ENCODE data around the gene KCNJ6. TPM values are rescaled to one million over a fixed set of nuclear protein-coding genes. Genes with fewer than 3 reads are reported as not detected.
"Not testable (repeated sequence)": the region's sequence is repeated elsewhere in the genome, so short reads cannot be mapped to it uniquely, and the experiment has no call there.

Gene KCNJ6
- polyA plus RNA-seq, 3 donors: 0.19 to 0.36 (median 0.25) TPM

DNA sequence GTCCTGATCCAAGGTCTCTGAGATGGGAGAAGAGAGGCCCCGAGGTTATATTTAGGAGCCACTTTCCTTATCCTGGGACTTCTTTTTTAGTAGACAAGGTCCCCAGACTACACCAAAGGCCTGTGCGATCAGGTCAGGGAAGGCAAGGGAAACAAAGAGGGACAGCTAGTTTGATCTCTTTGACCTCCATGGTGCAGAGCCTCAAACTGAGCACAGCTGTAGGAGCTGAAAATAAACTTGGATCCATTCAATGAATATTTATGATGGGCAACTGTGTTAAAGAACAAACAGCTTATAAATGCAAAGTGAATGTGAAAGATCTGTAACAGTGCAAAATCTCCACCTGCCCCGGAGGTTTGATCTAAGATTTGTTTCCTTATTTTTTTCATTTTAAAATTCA, 293.1 kb downstream of the KCNJ6 start:
- no peak for DNase-seq (ENCODE audit: low read depth in 3 of 3, low spot score in 2 of 3)

DNA sequence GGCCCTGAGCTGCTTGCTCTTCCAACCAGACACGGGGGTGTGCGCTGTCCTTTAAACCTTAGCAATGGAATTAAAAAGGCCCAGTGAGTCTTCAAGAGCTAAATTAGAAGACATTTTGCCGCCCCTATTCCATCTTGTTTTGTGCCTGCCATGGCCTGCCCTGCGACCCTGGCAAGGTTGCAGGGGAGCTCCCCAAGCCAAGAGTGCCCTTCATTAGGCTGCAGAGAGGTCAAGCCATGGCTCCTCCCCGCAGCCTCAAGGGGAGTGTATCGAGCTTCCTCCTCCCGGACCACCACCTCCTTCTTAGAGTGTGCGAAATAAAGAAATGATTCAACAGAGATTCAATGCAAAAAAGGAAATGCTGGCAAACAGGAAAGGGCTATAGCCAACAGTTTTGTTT, 293.5 kb downstream of the KCNJ6 start:
- DNase-seq (ENCODE audit: low read depth in 3 of 3, low spot score in 2 of 3): no peak

DNA sequence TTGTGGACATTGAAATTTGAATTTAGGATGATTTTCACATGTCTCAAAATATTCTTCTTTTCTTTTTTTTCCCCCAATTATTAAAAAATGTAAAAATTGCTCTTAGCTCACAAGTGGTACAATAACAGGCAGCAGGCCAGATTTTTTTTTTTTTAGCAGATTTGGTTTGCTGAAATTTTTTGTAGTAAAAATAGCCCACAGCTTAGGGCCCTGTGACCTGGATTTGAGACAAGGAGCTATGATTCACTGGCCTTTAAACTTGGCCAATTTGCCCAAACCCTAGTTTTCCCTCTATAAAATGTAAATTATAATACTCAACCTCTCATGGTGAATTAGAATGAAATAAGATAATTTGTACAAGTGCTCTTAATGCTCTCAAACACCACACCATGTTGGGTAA, 295.9 kb downstream of the KCNJ6 start:
- DNase-seq (ENCODE audit: low read depth in 3 of 3, low spot score in 2 of 3): no peak

DNA sequence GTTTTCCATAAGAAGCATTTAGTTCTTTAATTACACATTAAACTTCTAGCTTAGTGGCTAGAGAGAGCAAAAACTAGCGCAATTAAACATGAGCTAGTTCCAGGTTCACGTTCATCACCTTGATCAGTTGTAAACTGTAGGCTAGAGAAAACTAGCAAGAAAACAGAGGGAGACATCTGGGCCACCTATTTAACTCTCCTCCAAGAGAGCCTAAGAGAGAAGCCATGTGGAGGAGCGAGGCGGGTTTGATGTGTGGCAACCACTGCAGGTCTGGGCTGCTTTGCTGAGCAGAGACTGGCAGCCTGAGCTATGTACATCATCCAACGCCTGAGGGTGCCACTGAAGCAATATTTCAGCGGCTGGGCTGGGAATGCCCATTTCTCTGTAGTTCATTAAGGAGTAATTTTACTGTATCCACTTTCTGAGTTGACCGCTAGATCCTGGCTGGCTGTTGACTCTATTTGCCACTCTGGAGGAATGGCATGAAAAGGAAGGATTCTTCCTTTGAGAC, 296.7 kb downstream of the KCNJ6 start:
- DNase-seq (ENCODE audit: low read depth in 3 of 3, low spot score in 2 of 3): no peak

DNA sequence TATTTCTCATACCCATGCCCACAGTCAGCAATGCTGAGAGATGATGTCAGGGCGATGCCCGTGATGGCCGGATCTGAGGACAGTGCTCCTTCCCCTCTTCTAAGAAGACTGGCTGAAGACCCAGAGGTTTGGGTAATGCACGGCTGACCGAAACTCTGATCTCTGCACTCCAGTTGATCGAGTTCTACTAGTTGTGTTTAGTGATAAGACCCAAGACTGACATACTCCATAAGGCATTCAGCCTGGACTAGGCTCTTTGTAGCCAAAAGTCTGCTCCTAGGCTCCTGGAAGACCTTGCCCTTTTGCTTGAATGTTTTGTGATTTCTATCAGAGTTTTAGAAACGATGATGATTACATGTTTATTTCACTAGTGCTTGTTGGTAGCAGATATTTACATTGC, 298.2 kb downstream of the KCNJ6 start:
- DNase-seq (ENCODE audit: low read depth in 3 of 3, low spot score in 2 of 3): no peak

DNA sequence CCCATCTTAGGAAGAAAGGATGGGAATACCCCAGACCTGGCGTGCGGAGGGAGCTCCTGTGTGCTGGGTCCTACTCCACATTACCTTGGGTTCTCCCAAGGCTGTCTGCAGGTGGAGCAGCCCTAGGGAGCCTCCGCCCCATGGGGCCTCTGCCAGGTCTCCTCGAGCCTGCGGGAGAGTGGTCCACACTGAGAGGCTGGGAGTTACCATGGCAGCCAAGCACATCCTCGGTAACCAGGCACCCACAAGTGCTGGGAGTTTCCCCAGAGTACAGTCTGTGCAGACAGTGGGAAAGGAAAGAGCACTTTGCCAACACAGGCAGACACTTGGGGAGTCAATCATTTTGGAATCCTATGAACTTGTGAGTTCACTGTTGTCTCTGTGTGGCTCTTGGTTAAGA, 300.3 kb downstream of the KCNJ6 start:
- no peak for DNase-seq (ENCODE audit: low read depth in 3 of 3, low spot score in 2 of 3)

DNA sequence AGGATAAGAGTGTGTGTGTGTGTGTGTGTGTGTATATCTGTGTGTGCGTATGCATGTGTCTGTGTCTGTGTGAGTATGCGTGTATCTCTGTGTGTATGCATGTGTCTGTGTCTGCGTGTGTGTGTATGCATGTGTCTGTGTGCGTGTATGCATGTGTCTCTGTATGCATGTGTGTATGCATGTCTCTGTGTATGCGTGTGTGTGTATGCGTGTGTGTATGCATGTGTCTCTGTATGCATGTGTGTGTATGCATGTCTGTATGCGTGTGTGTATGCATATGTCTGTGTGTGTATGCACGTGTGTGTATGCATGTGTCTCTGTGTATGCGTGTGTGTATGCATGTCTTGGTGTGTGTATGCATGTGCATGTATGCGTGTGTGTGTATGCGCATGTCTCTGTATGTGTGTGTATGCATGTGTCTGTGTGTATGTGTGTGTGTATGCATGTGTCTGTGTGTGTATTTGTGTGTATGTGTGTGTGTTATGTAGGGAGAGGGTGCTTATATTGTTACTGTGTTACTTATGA, 301.8 kb downstream of the KCNJ6 start:
- DNase-seq (ENCODE audit: low read depth in 3 of 3, low spot score in 2 of 3): no peak

DNA sequence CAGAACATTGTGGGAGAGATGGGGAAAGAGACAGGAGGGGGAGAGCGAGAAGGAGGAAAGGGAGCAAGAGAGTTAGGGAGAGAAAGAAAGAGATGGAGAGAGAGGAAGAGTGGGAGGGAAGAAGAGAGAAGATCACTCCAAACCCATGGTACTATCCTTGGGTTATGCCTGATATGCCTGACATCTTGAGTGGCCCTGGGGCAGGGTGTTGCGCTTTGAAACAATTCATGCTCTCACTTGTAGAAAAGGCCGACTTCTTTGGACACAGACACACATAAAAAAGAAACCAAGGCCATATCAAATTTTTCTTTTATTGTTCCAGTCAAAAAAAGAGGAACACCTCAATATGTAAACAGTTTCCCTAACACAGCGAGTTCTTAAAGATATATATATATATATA, 309.2 kb downstream of the KCNJ6 start:
- DNase-seq (ENCODE audit: low read depth in 3 of 3, low spot score in 2 of 3): no peak

DNA sequence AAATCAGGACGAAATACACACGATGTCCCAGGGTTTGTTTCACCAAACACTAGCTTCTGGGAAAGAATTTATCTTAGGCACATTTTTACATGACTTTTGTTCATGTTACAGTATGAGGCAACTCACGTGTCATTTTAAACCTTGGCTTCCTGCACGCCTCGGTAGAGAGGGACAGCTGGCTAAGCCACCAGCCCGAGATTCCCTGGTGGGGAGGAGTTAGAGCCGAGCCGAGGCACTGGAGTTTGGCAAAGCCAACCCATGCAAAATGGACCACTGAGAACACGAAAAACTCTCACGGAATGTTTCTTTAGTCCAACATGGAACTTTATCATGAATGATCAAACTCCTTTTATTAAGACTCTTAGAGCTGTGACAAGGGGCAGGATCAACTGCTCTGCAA, 309.7 kb downstream of the KCNJ6 start:
- DNase-seq (ENCODE audit: low read depth in 3 of 3, low spot score in 2 of 3): no peak

DNA sequence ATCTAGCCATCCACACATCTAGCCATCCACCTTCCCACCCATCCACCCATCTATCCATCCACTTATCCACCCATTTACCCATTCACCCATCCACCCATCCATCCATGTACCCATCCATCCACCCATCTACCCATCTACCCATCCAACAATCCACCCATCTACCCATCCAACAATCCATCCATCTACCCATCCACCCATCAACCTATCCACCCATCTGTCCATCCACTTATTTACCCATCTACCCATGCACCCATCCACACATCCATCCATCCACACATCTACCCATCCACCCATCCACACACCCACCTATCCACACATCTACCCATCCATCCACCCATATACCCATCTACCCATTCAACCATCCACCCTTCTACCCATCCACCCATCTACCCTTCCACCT, 311.3 kb downstream of the KCNJ6 start:
- no peak for DNase-seq (ENCODE audit: low read depth in 3 of 3, low spot score in 2 of 3)

DNA sequence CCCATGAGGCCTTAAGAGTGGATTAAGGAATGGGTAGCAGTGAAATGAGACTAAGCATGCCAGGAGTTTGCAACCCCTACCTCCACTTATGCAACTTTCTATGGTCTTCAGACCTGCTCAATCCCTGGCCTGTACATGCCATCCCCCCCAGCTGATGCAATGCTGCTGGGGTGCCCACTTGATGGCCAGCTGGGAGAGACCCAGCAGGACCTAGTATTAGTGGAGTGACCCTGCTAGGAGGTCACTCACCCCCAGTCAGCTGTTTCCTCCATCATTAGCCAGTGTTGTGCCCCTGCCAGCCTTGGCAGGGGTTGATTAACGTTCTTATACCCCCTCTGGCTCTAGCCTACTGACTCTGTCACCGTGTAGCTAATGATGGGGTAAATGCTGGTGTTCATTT, 313.1 kb downstream of the KCNJ6 start:
- DNase-seq (ENCODE audit: low read depth in 3 of 3, low spot score in 2 of 3): no peak

DNA sequence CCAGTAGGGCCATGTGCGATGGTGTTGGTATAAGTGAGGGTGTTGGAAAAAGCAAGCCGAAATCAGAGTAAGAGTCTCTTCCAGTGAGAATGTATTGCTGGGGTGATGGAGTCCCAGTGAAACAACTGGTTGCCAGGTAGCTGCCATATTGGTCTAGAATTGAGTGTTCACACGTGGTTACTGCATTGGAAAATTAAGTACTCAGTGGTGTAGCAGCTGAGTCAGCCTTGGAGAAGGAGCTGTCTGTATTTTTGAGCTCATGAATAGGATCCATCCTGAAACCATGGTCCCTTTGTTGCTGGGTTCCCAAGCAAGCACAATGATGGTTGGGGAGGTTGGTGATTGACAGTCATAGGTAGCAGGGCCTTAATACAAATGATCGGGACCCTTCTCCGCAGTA, 314.3 kb downstream of the KCNJ6 start:
- DNase-seq (ENCODE audit: low read depth in 3 of 3, low spot score in 2 of 3): no peak

DNA sequence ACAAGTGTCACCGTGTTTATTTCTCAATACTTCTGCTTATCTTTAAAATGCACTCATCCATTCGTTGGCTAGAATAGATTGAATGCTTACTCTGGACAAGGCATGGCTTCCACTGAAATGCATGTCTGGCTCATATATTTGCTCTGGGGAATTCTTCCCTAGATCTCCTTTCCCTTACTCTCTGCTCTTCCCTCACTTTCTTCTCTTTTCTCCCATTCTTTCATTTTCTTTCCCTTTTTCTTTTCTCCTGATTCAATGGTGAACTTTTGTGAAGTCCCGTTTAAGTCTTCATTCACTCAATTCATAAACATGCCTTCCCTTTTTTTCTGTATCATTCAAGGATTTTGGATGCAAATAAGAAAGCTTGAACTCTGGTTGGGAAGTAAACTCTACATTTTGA, 315.2 kb downstream of the KCNJ6 start:
- DNase-seq (ENCODE audit: low read depth in 3 of 3, low spot score in 2 of 3): no peak

DNA sequence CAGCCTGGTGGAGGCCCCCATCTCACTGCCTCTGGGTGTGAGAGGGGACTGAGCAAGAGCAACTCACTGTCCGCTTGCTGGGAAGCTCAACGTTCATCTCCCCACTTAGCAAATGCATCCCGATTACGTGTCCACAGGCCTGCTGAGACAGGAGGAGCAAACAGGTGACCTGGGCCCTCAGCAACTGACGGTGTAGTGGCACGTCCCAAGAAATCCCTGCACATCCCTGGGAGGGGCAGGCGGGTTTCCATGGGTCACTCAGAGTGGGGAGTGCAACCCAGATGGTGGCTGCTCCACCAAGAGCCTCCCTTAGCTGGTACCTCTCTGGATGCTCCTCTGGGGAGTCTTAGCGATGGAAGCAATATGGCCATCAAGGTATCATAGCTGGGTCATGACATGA, 320.3 kb downstream of the KCNJ6 start:
- no peak for DNase-seq (ENCODE audit: low read depth in 3 of 3, low spot score in 2 of 3)

DNA sequence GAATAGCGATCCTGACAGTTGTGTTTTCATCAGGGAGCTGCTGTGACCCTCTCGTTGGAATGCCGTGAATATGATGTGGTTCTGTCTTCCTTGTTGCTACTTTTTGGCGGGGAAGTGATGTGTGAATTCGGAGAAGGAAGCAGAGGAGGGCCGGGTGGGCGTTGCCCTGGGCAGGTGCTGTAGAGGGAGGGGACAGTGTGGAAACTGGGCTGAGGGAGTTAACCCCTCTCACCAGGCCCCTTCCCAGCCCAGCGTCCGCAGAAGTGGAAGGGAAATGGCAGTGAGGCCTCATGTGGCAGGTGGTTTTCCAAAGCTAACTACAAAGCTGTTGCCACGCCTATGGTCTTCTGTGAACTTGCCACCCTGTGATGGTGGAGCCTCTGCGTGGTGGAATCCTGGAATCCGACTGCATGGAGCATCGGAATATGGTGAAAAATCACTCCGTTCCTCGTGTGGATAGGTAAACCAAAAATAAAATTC, 321.7 kb downstream of the KCNJ6 start:
- no peak for DNase-seq (ENCODE audit: low read depth in 3 of 3, low spot score in 2 of 3)

DNA sequence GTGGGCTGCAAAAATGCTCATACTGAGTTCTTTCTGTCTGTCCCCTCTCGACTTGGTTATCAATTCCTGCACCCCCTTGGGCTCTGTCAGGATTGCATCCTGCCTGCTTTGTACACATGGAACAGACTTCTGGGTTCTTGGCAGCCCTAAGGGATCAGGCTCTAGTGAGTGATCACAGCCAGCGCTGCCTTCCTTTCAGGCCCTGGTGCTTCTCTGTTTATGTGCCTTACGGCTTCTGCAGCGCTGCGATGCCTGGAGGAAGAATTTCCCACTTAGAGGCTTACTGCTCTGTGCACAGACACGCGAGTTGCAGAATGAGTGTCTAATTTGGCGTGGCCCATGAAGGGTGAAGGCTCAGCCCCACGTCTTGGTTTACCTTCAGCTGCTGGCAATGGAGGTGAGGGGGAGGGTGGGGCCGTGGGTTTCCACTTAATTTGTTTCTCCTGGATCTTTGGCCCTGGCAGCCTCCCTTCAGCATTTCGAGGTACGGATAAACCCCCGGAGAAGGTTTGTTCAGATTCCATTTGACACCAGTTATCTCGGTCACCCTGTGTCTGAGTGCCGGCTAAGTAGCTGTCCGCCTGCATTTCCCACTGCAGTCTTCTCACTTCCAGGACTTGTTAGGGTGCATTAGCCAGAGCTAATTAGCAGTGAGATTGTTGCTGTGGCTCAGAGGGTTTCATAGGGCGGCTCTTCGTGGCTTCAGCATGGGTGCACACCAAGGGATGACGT, 322.4 kb downstream of the KCNJ6 start:
- no peak for DNase-seq (ENCODE audit: low read depth in 3 of 3, low spot score in 2 of 3)

DNA sequence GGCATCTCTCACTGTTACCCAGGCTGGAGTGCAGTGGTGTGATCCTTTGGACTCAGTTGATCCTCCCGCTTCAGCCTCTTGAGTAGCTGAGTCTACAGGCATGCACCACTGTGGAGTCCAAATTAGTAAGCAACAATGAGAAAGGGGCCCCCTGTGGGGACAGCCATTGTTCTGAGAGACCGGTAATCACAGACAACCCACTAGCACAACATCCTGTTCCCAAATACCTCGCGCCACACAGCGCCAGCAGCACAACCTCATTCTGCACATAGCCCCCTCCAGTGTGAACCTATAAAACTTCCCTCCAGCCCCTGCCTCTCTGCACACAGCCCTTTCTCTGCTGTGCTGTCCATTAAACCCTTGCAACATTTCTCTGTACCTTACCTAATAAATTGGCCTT, 323.2 kb downstream of the KCNJ6 start:
- DNase-seq (ENCODE audit: low read depth in 3 of 3, low spot score in 2 of 3): no peak

DNA sequence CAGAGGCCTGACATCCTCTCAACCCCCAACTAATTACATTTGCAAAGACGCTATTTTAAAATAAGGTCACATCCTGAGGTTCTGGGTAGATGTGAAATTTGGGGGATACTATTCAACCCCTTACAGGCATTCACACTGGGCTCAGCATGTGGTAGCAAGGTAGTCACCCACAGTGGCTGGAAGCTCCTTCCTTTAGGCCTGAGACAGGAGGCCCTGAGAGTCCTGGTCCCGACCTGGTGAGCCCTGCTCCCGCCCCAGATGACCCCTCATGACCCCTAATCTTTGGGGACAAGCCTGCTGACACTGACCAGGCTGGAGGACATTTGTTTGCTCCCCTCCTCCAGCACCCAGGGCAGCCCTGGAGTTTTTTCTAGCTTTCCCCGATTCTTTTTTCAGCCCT, 323.8 kb downstream of the KCNJ6 start:
- DNase-seq (ENCODE audit: low read depth in 3 of 3, low spot score in 2 of 3): no peak

DNA sequence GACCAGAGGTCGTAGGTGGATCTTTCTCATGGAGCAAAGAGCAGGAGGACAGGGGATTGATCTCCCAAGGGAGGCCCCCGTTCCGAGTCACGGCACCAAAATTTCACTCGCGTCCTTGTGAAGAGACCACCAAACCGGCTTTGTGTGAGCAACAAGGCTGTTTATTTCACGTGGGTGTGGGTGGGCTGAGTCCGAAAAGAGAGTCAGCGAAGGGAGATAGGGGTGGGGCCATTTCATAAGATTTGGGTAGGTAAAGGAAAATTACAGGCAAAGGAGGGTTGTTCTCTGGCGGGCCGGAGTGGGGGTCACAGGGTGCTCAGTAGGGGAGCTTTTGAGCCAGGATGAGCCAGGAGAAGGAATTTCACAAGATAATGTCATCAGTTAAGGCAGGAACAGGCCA, 324.3 kb downstream of the KCNJ6 start:
- not testable (repeated sequence) for DNase-seq (ENCODE audit: low read depth in 3 of 3, low spot score in 2 of 3)

DNA sequence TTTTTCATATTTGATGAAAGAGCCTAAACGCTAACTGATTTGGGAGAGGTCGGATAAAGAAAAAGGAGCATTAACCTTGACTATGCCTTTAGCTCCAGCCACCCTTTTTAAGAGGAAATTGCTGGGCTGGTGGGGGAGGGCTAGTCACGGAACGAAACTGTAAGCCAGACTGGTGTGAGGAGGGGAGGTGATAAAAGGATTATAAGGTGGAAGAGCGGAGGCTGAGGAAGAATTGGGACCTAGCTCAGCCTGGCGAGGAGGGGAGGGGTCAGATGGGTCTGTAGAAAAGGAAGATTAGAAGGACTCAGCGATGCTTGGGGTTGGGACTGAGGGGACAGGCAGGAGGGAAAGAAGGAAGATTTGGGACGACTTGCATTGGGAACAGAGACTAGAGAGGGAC, 325.4 kb downstream of the KCNJ6 start:
- not testable (repeated sequence) for DNase-seq (ENCODE audit: low read depth in 3 of 3, low spot score in 2 of 3)

DNA sequence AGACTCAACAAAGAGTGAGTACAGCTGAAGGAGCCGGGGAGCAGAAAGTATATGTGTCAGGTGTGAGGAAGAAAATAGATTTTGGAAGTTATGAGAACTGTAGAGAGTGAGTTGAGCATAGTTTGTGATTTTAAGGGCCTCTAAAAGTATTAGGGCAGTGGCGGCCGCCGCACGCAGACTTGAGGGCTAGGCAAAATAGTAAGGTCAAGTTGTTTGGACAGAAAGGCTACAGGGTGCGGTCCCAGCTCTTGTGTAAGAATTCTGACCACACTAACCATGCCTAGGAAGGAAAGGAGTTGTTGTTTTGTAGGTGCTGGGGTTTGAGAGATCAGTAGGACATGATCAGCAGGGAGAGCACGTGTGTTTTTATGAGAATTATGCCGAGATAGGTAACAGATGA, 327.6 kb downstream of the KCNJ6 start:
- not testable (repeated sequence) for DNase-seq (ENCODE audit: low read depth in 3 of 3, low spot score in 2 of 3)

DNA sequence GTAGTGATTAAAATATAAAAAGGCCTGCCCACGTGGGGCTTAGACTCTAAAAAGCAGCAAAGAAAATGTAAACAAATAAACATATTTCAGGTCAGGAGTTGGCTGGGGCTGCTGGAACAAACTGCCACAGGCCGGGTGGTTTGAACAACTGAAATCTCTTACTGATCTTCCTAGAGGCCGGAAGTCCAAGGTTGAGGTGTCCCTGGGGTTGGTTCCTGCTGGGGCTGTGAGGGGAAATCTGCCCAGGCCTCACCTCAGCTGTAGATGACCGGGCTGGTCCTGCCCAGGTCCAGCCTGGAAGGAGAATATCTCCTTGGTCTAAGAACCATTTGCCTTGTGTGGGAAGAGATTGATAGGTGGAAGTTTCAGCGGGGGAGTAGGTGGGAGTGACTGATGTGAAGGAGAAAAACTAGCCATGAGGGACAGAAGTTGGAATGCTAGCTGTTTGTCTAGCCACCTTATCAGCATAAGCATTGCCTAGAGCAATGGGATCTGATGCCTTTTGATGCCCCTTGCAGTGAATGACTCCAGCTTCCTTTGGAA, 328.6 kb downstream of the KCNJ6 start:
- DNase-seq (ENCODE audit: low read depth in 3 of 3, low spot score in 2 of 3): no peak
